ENCODE measurements around the gene CTU2.

DNA sequence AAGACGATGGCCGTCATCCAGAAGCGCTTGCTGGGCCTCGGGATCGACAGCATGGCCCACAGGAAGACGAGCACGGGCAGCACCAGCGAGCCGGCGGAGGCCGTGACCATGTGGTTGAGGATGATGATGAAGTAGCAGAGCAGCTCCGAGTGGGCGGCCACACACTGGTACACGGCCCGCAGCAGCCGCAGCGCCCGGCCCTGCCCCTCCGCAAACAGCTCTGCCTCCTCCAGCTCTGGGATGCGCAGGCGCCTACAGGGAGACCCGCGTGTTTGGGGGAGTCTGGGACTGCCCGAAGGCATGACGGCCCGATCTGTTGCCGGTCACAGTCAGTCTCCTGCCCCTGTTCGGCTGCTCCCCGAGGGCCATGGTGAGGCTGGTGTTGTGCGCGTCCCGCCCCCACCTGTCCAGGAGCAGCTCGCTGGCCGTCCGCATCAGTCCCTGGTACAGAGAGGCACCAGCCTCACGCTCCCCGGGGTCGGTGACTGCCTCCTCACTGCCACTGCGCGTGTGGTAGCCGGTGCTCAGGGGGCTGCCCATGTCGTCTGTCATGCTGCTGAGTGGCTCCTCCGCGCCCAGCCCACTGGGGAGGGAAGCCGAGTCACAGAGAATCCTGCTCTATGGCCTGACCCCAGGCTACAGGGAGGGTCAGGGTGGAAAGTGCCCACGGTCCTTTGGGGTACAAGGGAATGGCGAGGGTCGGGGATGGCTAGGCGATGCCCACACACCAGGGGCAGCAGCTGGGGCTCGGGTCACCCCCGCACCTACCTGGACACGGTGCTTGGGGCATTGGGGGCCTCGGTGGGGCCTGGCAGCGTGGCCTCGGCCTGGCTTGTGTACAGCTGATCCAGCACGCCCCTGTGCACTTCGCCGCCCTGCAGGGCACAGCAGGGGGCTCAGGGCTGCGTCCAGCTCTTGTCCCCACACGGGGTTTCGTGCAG is 15.8 kb downstream of the CTU2 start:
- TF ChIP-seq RAD21 (IDR thresholded peaks at IDR 0.05; ENCODE audit: low read depth) (no peak), YY1 (IDR thresholded peaks at IDR 0.05; ENCODE audit: low read depth) (no peak), TCF12 (IDR thresholded peaks at IDR 0.05; ENCODE audit: low read depth) (no peak), TAF1 (IDR thresholded peaks at IDR 0.05; ENCODE audit: low read depth) (no peak), CEBPB (IDR thresholded peaks at IDR 0.05) (no peak), EP300 (IDR thresholded peaks at IDR 0.05; ENCODE audit: borderline replicate concordance) (no peak), FOXM1 (IDR thresholded peaks at IDR 0.05; ENCODE audit: borderline replicate concordance, low read depth) (no peak), CREB1 (IDR thresholded peaks at IDR 0.05; ENCODE audit: low read depth) (no peak), NFIC (IDR thresholded peaks at IDR 0.05) (no peak)
- TF ChIP-seq, protein P1, sequence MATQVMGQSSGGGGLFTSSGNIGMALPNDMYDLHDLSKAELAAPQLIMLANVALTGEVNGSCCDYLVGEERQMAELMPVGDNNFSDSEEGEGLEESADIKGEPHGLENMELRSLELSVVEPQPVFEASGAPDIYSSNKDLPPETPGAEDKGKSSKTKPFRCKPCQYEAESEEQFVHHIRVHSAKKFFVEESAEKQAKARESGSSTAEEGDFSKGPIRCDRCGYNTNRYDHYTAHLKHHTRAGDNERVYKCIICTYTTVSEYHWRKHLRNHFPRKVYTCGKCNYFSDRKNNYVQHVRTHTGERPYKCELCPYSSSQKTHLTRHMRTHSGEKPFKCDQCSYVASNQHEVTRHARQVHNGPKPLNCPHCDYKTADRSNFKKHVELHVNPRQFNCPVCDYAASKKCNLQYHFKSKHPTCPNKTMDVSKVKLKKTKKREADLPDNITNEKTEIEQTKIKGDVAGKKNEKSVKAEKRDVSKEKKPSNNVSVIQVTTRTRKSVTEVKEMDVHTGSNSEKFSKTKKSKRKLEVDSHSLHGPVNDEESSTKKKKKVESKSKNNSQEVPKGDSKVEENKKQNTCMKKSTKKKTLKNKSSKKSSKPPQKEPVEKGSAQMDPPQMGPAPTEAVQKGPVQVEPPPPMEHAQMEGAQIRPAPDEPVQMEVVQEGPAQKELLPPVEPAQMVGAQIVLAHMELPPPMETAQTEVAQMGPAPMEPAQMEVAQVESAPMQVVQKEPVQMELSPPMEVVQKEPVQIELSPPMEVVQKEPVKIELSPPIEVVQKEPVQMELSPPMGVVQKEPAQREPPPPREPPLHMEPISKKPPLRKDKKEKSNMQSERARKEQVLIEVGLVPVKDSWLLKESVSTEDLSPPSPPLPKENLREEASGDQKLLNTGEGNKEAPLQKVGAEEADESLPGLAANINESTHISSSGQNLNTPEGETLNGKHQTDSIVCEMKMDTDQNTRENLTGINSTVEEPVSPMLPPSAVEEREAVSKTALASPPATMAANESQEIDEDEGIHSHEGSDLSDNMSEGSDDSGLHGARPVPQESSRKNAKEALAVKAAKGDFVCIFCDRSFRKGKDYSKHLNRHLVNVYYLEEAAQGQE (IDR thresholded peaks at IDR 0.05; ENCODE audit: low read depth) = no peak
- TF ChIP-seq, protein P2, sequence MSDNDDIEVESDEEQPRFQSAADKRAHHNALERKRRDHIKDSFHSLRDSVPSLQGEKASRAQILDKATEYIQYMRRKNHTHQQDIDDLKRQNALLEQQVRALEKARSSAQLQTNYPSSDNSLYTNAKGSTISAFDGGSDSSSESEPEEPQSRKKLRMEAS (IDR thresholded peaks at IDR 0.05) = no peak

Data from Ishikawa (cell line).